HG03575 (cell line): ENCODE measurements around the gene TTC7B.

Source experiments
- ATAC-seq: cut with Tn5 transposase; IDR thresholded peaks from one replicate; pipeline ENCODE4 v1.9.1; 2021; ENCODE audit not compliant: unreplicated experiment, insufficient number of reproducible peaks, low FRiP score; ENCODE audit errors: extremely low read depth

Gene TTC7B

GRCh38 chr14:90519262-90519920 is 296.8 kb downstream of the TTC7B start:
- ATAC-seq = no peak

GRCh38 chr14:90518941-90519256 is 297.3 kb downstream of the TTC7B start:
- ATAC-seq = no peak

- no peak for ATAC-seq
Observed at GRCh38 chr14:90518069-90518940, 297.9 kb downstream of the TTC7B start.

GRCh38 chr14:90517076-90517841 is 299.0 kb downstream of the TTC7B start:
- no peak for ATAC-seq

- no peak for ATAC-seq
Observed at GRCh38 chr14:90514566-90514965, 301.7 kb downstream of the TTC7B start.

GRCh38 chr14:90514015-90514398 is 302.2 kb downstream of the TTC7B start:
- ATAC-seq = no peak

- no peak for ATAC-seq
Observed at GRCh38 chr14:90513161-90514014, 302.8 kb downstream of the TTC7B start.

GRCh38 chr14:90512329-90512991 is 303.8 kb downstream of the TTC7B start:
- ATAC-seq = no peak

- ATAC-seq = no peak
Observed at GRCh38 chr14:90511795-90512328, 304.4 kb downstream of the TTC7B start.

GRCh38 chr14:90511252-90511651 is 305.0 kb downstream of the TTC7B start:
- ATAC-seq = no peak

GRCh38 chr14:90510159-90510558 is 306.1 kb downstream of the TTC7B start:
- no peak for ATAC-seq

- ATAC-seq = no peak
Observed at GRCh38 chr14:90509403-90509802, 306.8 kb downstream of the TTC7B start.

GRCh38 chr14:90508536-90509254 is 307.5 kb downstream of the TTC7B start:
- no peak for ATAC-seq

- no peak for ATAC-seq
Observed at GRCh38 chr14:90508036-90508435, 308.2 kb downstream of the TTC7B start.

- no peak for ATAC-seq
Observed at GRCh38 chr14:90507428-90507827, 308.8 kb downstream of the TTC7B start.

- no peak for ATAC-seq
Observed at GRCh38 chr14:90506748-90507147, 309.5 kb downstream of the TTC7B start.

GRCh38 chr14:90505531-90505930 is 310.7 kb downstream of the TTC7B start:
- no peak for ATAC-seq

GRCh38 chr14:90504643-90505042 is 311.6 kb downstream of the TTC7B start:
- no peak for ATAC-seq
